Measurements from ENCODE around the gene HYDIN.
A peak's percentile ranks its signal among the peaks of the same experiment; 100 is the strongest.

HYDIN gene

GRCh38 chr16:70786020-70786755, 444.3 kb downstream of the HYDIN start:
- Histone ChIP-seq H3K36me3 (replicated peaks; ENCODE audit: low read depth, low read length) (peaks cover 42% of the 10 kb centered on the region), H4K20me1 (ENCODE audit: insufficient read depth, low read length) (peaks cover 12% of the 10 kb centered on the region; the same call in 1 of the 2 replicates), H2AFZ (ENCODE audit: low read depth, low read length) (no peak overlapping the region), H3K9me3 (ENCODE audit: insufficient read depth, low read length) (no peaks in the 10 kb centered on the region), H3K4me3 (ENCODE audit: low read length) (no peak overlapping the region), H3K4me1 (ENCODE audit: low read length) (peaks cover 31% of the 10 kb centered on the region), H3K9ac (ENCODE audit: low read length) (no peak overlapping the region), H3K79me2 (ENCODE audit: low read length) (peaks cover 41% of the 10 kb centered on the region), H3K27me3 (ENCODE audit: low read depth, low read length) (no peaks in the 10 kb centered on the region), H3K27ac (ENCODE audit: low read length) (0 out of 2 replicates have a peak overlapping the region, but pooled peaks have one; percentile 10), H3K4me2 (ENCODE audit: low read length) (peak overlapping the region; percentile 18; the same call in 1 of the 2 replicates)
- no peak for TF ChIP-seq CTCF (IDR thresholded peaks at IDR 0.05; ENCODE audit: low read depth, low read length)
- TF ChIP-seq EZH2phosphoT487 (IDR thresholded peaks at IDR 0.05; ENCODE audit: low read depth) = no peak

DNA sequence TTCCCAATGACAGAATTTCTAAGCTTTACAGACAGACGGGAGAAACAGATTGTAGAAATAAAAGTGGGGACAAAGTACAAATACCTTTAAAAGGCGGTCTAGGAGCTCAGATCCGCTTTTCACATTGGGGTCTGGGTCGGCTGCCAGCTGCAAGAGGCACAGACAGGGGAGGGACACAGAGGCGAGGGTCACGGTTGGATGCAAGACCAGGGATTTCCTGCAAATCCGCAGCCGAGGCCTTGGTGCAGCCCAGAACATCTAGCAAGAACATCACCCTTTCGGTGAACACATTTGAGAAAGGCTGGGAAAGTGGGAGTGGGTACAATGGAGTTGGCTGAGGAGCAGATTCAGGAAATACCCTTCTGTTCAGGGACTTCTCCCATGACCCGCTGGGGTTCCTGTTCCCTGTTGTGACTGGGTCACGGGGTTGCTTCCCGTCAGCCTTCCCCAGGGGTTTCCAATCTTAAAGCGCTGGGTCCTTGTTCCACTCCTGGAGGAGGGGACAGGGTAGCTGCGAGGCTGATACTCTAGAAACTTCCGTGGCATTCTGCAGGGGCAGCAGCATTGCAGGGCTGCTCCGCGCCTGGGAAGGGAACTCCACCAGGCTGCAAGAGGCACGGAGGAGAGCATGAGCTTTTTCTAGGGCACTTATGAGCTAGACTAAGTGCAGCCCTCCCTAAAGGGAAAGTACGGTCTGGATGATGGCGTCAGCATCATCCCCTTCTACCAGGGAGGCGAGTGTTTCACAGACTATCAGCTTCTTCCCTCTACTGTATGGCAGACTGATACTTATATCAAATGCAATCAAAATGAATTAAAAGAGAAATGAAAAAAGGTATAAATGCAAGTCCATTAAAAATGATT, 445.6 kb downstream of the HYDIN start:
- TF ChIP-seq CTCF (IDR thresholded peaks at IDR 0.05; ENCODE audit: low read depth, low read length) (no peak), EZH2phosphoT487 (IDR thresholded peaks at IDR 0.05; ENCODE audit: low read depth) (no peak)
- Histone ChIP-seq H3K79me2 (ENCODE audit: low read length) (peaks cover 29% of the 10 kb centered on the region), H3K4me3 (ENCODE audit: low read length) (no peak overlapping the region), H3K9me3 (ENCODE audit: insufficient read depth, low read length) (no peaks in the 10 kb centered on the region), H3K27ac (ENCODE audit: low read length) (no peak overlapping the region), H3K4me2 (ENCODE audit: low read length) (no peak overlapping the region), H3K9ac (ENCODE audit: low read length) (no peak overlapping the region), H4K20me1 (ENCODE audit: insufficient read depth, low read length) (peaks cover 2% of the 10 kb centered on the region; the same call in 1 of the 2 replicates), H3K36me3 (replicated peaks; ENCODE audit: low read depth, low read length) (peaks cover 53% of the 10 kb centered on the region), H2AFZ (ENCODE audit: low read depth, low read length) (no peak overlapping the region), H3K27me3 (ENCODE audit: low read depth, low read length) (no peaks in the 10 kb centered on the region), H3K4me1 (ENCODE audit: low read length) (peaks cover 20% of the 10 kb centered on the region)

GRCh38 chr16:70782237-70782636, 448.3 kb downstream of the HYDIN start:
- Histone ChIP-seq H3K27me3 (ENCODE audit: low read depth, low read length) (no peaks in the 10 kb centered on the region), H2AFZ (ENCODE audit: low read depth, low read length) (no peak overlapping the region), H4K20me1 (ENCODE audit: insufficient read depth, low read length) (no peaks in the 10 kb centered on the region), H3K79me2 (ENCODE audit: low read length) (peaks cover 3% of the 10 kb centered on the region; the same call in 1 of the 2 replicates), H3K36me3 (replicated peaks; ENCODE audit: low read depth, low read length) (peaks cover 56% of the 10 kb centered on the region), H3K9ac (ENCODE audit: low read length) (no peak overlapping the region), H3K4me3 (ENCODE audit: low read length) (no peak overlapping the region), H3K4me1 (ENCODE audit: low read length) (peaks cover 12% of the 10 kb centered on the region), H3K9me3 (ENCODE audit: insufficient read depth, low read length) (no peaks in the 10 kb centered on the region), H3K27ac (ENCODE audit: low read length) (no peak overlapping the region), H3K4me2 (ENCODE audit: low read length) (no peak overlapping the region)
- TF ChIP-seq CTCF (IDR thresholded peaks at IDR 0.05; ENCODE audit: low read depth, low read length) (no peak), EZH2phosphoT487 (IDR thresholded peaks at IDR 0.05; ENCODE audit: low read depth) (no peak)

- Histone ChIP-seq H3K9ac (ENCODE audit: low read length) (no peak overlapping the region), H4K20me1 (ENCODE audit: insufficient read depth, low read length) (no peaks in the 10 kb centered on the region), H3K4me3 (ENCODE audit: low read length) (no peak overlapping the region), H2AFZ (ENCODE audit: low read depth, low read length) (no peak overlapping the region), H3K36me3 (replicated peaks; ENCODE audit: low read depth, low read length) (peaks cover 58% of the 10 kb centered on the region), H3K4me1 (ENCODE audit: low read length) (peaks cover 8% of the 10 kb centered on the region), H3K27ac (ENCODE audit: low read length) (no peak overlapping the region), H3K9me3 (ENCODE audit: insufficient read depth, low read length) (no peaks in the 10 kb centered on the region), H3K27me3 (ENCODE audit: low read depth, low read length) (no peaks in the 10 kb centered on the region), H3K79me2 (ENCODE audit: low read length) (no peaks in the 10 kb centered on the region), H3K4me2 (ENCODE audit: low read length) (no peak overlapping the region)
- TF ChIP-seq EZH2phosphoT487 (IDR thresholded peaks at IDR 0.05; ENCODE audit: low read depth) (no peak), CTCF (IDR thresholded peaks at IDR 0.05; ENCODE audit: low read depth, low read length) (no peak)
These were observed 448.7 kb downstream of the HYDIN start for GRCh38 chr16:70781800-70782199.

All from OCI-LY3 (cell line).